ENCODE measurements around the gene MYADML2.

MYADML2 gene

GRCh38 chr17:81930142-81931125 lies 16.6 kb downstream of the MYADML2 start:
- H3K4me3 ChIP-seq (ENCODE audit: low read depth in 1 of 2, low read length in 2 of 2): no peak overlapping the region
- peaks cover 0 to 12% of the 10 kb centered on the region in 2 donors for H3K27me3 ChIP-seq (ENCODE audit: control insufficient read depth in 1 of 2, insufficient read depth in 2 of 2, low read length in 2 of 2)
- no peaks in the 10 kb centered on the region for H3K9me3 ChIP-seq (ENCODE audit: low read length)
- no peak overlapping the region for H3K9ac ChIP-seq (ENCODE audit: low read length)
- H3K27ac ChIP-seq (ENCODE audit: low read depth, low read length): no peak overlapping the region
- H3K4me1 ChIP-seq (ENCODE audit: insufficient read depth, low read length): peaks cover 18% of the 10 kb centered on the region
- H3K36me3 ChIP-seq (ENCODE audit: insufficient read depth, low read length): no peaks in the 10 kb centered on the region

DNA sequence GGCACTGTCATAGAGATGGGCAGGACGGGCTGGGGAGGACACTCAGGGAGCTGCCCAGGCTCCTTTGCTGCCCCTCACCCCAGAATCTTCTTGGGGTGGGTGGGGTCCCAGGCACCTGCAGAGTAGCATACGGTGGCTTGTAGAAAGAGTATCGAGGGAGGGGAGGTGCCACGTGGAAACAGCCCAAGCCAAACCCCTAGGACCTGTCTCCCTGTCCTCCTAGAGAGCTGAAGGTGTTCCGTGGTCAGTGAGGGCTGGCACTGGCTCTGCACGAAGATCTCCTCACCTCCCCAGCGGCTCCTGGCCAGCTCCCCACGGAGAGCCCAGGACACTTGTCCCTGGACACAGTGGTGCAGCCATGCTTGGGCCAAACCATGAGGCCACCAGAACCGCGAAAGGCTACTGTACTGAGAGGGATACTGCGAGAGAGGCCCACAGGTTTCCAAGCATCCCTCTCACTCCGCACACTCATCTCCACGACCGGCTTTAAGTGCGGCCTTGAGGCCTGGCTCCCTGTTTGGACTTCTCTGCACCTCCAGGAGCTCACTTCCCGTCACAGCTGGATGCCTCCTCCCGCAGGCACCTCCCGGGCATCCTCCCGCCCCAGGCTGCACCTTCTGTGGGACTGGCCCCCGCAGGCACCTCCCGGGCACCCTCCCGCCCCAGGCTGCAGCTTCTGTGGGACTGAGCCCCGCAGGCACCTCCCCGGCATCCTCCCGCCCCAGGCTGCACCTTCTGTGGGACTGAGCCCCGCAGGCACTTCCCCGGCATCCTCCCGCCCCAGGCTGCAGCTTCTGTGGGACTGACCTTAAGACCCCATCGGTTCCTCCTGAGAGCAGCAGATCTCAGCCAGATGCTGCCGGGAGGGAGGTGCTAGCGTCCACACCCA lies 17.5 kb downstream of the MYADML2 start:
- H3K4me3 ChIP-seq (ENCODE audit: low read depth in 1 of 2, low read length in 2 of 2): no peak overlapping the region
- no peaks in the 10 kb centered on the region for H3K36me3 ChIP-seq (ENCODE audit: insufficient read depth, low read length)
- H3K9me3 ChIP-seq (ENCODE audit: low read length): no peaks in the 10 kb centered on the region
- H3K27me3 ChIP-seq (ENCODE audit: control insufficient read depth in 1 of 2, insufficient read depth in 2 of 2, low read length in 2 of 2): peaks cover 0 to 12% of the 10 kb centered on the region in 2 donors
- H3K9ac ChIP-seq (ENCODE audit: low read length): no peak overlapping the region
- peaks cover 27% of the 10 kb centered on the region for H3K4me1 ChIP-seq (ENCODE audit: insufficient read depth, low read length)
- H3K27ac ChIP-seq (ENCODE audit: low read depth, low read length): no peak overlapping the region

- no peak overlapping the region for H3K9ac ChIP-seq (ENCODE audit: low read length)
These were observed 18.3 kb downstream of the MYADML2 start for GRCh38 chr17:81928544-81929252.

DNA sequence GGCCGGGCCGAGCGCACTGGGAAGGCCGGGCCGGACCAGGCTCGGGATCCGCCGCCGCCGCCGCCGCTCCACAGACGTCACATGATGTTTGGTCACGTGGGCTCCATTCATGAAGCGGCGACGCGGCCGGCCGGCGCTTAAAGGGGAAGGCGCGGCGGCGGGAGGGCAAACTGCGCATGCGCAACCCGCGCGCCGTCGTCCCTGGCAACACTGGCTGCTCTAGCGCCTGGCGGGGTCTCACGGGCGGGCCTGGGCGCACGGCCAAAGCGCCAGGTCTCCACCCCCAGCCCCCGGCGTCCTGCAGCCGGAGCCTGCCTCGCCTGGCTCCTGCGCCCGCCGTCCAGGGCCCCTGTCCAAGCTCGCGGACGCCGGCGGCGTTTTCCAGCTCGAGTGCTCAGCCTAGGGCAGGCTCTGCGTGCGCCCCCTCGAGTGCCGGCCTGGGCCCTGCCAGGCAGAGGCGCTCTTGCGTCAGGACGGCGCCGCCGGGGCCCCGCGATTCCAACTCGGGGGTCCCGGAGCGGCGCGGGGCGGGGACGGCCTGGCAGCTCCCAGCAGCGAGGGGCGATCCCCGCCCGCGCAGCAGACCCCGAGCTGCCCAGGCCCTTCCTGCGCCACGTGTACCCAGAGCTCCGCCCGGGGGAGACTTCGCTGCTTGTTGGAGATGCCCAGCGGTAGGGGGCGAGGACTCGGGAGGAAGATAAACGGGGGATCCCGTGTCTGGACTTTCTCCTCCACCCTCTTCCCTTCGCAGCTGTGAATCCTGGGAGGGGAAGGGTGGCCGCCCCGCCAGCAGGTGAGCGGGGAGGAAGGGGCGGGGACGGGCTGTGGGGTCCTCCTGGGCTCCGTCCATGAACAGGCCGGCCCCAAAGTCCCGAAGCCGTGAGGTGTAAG lies 19.1 kb downstream of the MYADML2 start, which contains the start of gene MAFG:
TSS of gene MAFG (minus strand) at position 83 of the 891 bp plus-strand sequence. CDS start 4,550 bp downstream, outside the sequence.
- Histone ChIP-seq H3K27me3 (ENCODE audit: control insufficient read depth in 1 of 2, insufficient read depth in 2 of 2, low read length in 2 of 2) (peaks cover 0 to 12% of the 10 kb centered on the region in 2 donors), H3K27ac (ENCODE audit: low read depth, low read length) (peak within 1 kb of the TSS; percentile 97), H3K36me3 (ENCODE audit: insufficient read depth, low read length) (no peaks in the 10 kb centered on the region), H3K4me3 (ENCODE audit: low read depth in 1 of 2, low read length in 2 of 2) (peak within 1 kb of the TSS; percentile 80 to 96), H3K9ac (ENCODE audit: low read length) (peak within 1 kb of the TSS; percentile 58), H3K4me1 (ENCODE audit: insufficient read depth, low read length) (peaks cover 36% of the 10 kb centered on the region), H3K9me3 (ENCODE audit: low read length) (no peaks in the 10 kb centered on the region)

More at GRCh38 chr17:81928544-81929252, 18.3 kb downstream of the MYADML2 start:
- H3K9me3 ChIP-seq (ENCODE audit: low read length): no peaks in the 10 kb centered on the region
- peaks cover 0 to 12% of the 10 kb centered on the region in 2 donors for H3K27me3 ChIP-seq (ENCODE audit: control insufficient read depth in 1 of 2, insufficient read depth in 2 of 2, low read length in 2 of 2)
- peaks cover 35% of the 10 kb centered on the region for H3K4me1 ChIP-seq (ENCODE audit: insufficient read depth, low read length)
- peak overlapping the region in 1 of 2 donors; percentile 47 for H3K4me3 ChIP-seq (ENCODE audit: low read depth in 1 of 2, low read length in 2 of 2)
- no peak overlapping the region for H3K27ac ChIP-seq (ENCODE audit: low read depth, low read length)
- no peaks in the 10 kb centered on the region for H3K36me3 ChIP-seq (ENCODE audit: insufficient read depth, low read length)

GRCh38 chr17:81927152-81927652 lies 19.8 kb downstream of the MYADML2 start:
- Histone ChIP-seq H3K27me3 (ENCODE audit: control insufficient read depth in 1 of 2, insufficient read depth in 2 of 2, low read length in 2 of 2) (peaks cover 0 to 12% of the 10 kb centered on the region in 2 donors), H3K9ac (ENCODE audit: low read length) (peak overlapping the region; percentile 58), H3K36me3 (ENCODE audit: insufficient read depth, low read length) (peaks cover 2% of the 10 kb centered on the region), H3K4me3 (ENCODE audit: low read depth in 1 of 2, low read length in 2 of 2) (peak overlapping the region; percentile 80 to 96), H3K9me3 (ENCODE audit: low read length) (no peaks in the 10 kb centered on the region), H3K4me1 (ENCODE audit: insufficient read depth, low read length) (peaks cover 39% of the 10 kb centered on the region), H3K27ac (ENCODE audit: low read depth, low read length) (peak overlapping the region; percentile 97)

DNA sequence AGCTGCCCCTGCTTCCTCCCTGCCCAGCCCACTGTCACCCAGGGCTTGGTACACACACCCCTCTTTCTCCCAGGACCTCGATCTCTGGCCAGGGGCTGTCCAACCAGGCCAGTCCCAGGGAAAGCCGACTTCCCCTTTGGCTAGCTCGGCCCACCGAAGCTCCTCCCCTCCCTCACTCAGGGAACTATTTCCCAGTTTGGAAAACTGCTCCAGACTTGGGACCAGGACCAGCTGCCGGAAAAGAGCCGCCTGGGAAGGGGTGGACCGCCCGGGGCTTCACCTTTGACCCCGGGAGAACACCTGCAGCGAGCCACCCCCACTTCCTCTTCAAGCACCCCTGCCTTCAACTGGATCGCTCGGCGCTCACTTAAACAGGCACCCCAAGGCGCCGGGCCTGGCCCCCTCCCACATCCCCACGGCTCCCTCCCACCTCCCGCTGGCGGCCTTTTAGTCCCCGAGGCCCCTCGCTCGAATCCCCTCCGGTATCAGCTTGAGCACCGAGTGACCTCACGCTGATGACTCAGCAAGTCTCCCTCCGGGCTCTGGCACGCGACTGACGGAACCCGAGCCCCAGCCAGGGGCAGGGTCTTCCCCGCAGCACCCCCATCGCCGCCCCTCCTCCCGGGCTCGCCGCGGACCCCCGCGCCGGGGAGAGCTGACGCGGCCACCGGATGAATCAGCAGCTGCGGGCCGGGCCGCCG lies 20.4 kb downstream of the MYADML2 start:
- H3K9ac ChIP-seq (ENCODE audit: low read length): peak overlapping the region; percentile 58
- H3K27me3 ChIP-seq (ENCODE audit: control insufficient read depth in 1 of 2, insufficient read depth in 2 of 2, low read length in 2 of 2): peaks cover 0 to 12% of the 10 kb centered on the region in 2 donors
- H3K4me3 ChIP-seq (ENCODE audit: low read depth in 1 of 2, low read length in 2 of 2): peak overlapping the region; percentile 80 to 96
- H3K9me3 ChIP-seq (ENCODE audit: low read length): no peaks in the 10 kb centered on the region
- H3K36me3 ChIP-seq (ENCODE audit: insufficient read depth, low read length): peaks cover 7% of the 10 kb centered on the region
- H3K27ac ChIP-seq (ENCODE audit: low read depth, low read length): peak overlapping the region; percentile 97
- peaks cover 44% of the 10 kb centered on the region for H3K4me1 ChIP-seq (ENCODE audit: insufficient read depth, low read length)

DNA sequence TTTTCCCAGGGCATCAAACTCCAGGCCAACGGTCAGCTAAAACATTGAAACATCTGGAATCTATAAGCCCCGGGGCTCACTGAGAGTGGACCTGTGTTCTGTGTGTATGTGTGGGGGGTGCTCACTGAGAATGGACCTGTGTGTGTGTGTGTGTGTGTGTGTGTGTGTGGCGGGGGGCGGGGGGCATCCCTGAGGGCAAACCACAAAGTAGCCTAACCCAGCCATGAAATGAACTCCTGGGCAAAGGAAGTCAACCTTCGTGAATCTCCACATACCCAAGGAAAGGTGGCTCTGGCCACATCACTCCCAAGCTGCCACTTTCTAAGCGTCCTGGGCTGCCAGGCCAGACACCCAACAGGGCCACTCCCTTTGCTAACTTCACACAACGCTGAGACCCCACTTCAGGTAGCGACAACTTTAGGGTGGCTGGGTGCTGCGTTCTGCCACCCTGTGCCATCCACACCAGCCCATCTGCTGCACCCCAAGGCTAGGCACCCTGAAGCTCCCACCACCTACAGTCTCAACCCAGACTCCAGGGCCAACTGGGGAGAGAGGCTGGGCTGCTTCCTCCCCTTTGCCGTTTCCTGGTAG lies 21.1 kb downstream of the MYADML2 start:
- peak overlapping the region; percentile 58 for H3K9ac ChIP-seq (ENCODE audit: low read length)

DNA sequence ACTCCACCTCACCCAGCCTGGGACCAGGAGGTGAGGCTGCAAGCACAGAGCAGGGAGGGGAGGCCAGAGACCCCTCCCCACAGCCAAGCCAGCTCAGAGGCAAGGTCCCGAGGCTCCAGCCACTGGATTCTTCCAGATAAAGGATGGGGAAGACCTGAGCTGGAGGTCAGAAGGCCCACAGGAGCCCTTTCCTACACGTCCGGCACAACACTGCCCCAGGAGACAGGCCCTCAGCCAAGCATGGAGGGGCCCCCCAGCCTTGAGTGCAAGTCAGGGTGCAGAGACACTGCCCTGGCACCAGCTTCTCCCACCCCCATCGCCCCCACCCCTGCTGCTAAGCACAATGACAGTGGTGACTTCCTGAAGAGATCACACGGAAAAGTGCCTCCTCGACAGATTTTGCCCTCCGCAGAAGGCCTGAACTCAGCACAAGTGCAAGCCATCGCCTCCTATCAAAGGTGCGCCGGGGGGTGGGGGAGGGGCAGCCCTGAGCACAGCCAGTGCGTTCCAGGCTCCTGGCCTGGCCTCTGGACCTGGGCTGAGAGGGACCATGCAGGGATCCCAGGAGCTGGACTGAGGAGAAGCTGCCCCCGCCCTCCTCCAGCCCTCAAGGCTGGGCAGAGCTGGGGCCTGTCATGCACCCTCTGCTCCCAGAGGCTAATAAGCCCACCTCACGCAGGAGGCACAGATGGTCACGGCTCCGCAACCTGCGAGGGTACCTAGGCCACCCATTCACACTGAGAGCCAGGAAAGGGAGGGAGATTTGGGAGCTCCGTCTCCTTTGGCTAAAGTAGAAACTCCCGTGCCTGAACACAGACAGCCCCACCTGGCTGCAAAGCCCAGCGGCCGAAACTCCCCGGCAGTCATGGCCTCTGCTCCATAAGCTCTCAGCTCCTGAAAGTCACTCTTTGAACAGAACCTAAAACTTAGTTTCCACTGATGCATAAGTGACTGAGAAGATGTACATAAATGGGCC lies 22.2 kb downstream of the MYADML2 start:
- no peaks in the 10 kb centered on the region for H3K9me3 ChIP-seq (ENCODE audit: low read length)
- H3K36me3 ChIP-seq (ENCODE audit: insufficient read depth, low read length): peaks cover 19% of the 10 kb centered on the region
- peaks cover 48% of the 10 kb centered on the region for H3K4me1 ChIP-seq (ENCODE audit: insufficient read depth, low read length)
- no peak overlapping the region for H3K9ac ChIP-seq (ENCODE audit: low read length)
- H3K27ac ChIP-seq (ENCODE audit: low read depth, low read length): peak overlapping the region; percentile 12
- H3K27me3 ChIP-seq (ENCODE audit: control insufficient read depth in 1 of 2, insufficient read depth in 2 of 2, low read length in 2 of 2): peaks cover 0 to 12% of the 10 kb centered on the region in 2 donors
- H3K4me3 ChIP-seq (ENCODE audit: low read depth in 1 of 2, low read length in 2 of 2): peak overlapping the region in 1 of 2 donors; percentile 27

More for the DNA sequence above, 21.1 kb downstream of the MYADML2 start:
- H3K27ac ChIP-seq (ENCODE audit: low read depth, low read length): peak overlapping the region; percentile 97
- peaks cover 0 to 12% of the 10 kb centered on the region in 2 donors for H3K27me3 ChIP-seq (ENCODE audit: control insufficient read depth in 1 of 2, insufficient read depth in 2 of 2, low read length in 2 of 2)
- peaks cover 9% of the 10 kb centered on the region for H3K36me3 ChIP-seq (ENCODE audit: insufficient read depth, low read length)
- H3K9me3 ChIP-seq (ENCODE audit: low read length): no peaks in the 10 kb centered on the region
- H3K4me3 ChIP-seq (ENCODE audit: low read depth in 1 of 2, low read length in 2 of 2): peak overlapping the region; percentile 80 to 96
- peaks cover 44% of the 10 kb centered on the region for H3K4me1 ChIP-seq (ENCODE audit: insufficient read depth, low read length)
